Fibroblast of skin of abdomen (primary cell): ENCODE results near the gene ADRA2A.

Source experiments
- DNase-seq: peaks from one replicate; pipeline ENCODE4 v3.0.0-alpha.2; 2013

The ADRA2A gene

DNA sequence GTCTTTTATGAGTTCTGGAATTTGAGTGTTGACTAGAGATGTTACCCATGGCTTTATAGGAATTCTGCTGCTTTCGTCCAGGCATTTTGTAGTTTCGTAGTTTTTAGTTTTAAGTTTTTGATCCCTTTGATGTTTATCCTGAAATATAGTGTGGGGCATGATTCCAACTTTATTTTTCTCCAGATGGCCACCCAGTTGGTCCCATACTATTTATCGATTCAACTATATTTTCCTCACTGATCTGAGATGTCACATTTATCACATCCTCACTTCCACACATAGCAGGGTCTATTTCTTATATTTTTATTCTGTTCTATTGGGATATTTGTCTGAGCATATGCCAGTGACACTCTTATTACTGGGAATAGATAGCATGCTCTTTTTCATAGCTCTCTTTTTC, 33.9 kb downstream of the ADRA2A start:
- no peak for DNase-seq

DNA sequence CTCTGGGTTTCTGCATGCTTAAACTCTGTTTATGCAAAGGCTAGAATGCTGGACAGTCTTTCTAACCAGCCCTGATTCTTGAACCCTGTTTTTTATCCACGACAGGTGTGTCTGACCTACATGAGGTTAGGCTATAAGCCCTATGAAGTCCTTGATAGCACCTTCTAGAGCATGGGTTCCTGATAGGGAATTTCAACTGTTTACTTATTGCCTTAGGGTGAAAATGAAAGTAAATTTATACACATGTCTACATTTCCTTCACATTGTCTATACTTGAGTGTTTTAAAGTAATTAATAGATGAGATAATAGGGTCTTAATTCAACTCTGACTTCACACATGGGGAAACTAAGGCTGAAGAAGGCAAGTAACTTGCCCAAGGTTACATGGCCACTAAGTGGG, 35.5 kb downstream of the ADRA2A start:
- DNase-seq, result no peak

DNA sequence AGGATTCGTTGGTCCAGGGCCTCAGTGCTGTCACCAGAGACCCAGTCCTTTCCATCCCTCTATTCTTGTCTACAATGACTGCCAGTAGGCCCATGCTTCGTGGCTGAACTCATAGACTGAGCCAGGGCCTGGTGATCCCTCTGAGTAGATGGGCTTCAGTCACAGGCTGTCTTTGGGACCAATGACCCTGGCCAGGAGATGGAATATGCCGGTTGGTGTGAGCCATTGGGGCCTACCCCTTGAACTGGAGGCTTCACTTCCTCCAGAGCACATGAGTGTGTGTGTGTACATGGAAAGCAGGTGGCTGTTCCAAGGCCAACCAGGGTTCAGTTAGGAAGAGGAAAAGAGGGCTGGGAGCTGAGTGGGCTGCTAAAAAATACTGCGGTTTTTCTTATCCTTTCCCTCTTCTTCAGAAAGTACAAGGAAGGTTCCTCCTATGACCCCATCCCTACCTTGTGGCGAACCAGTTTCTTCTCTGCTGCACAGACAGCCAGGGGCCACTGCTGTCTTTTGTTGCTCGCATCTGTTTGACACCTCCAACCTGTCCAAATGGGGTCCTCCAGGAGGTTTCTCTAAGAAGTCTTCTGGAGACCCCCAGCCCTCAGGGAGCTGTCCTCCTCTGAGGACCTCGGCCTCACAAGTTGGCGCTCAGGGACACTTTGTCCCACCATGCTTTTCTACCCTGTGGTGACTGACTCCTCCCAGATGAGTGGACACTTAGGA, 36.6 kb downstream of the ADRA2A start:
- DNase-seq, result no peak

DNA sequence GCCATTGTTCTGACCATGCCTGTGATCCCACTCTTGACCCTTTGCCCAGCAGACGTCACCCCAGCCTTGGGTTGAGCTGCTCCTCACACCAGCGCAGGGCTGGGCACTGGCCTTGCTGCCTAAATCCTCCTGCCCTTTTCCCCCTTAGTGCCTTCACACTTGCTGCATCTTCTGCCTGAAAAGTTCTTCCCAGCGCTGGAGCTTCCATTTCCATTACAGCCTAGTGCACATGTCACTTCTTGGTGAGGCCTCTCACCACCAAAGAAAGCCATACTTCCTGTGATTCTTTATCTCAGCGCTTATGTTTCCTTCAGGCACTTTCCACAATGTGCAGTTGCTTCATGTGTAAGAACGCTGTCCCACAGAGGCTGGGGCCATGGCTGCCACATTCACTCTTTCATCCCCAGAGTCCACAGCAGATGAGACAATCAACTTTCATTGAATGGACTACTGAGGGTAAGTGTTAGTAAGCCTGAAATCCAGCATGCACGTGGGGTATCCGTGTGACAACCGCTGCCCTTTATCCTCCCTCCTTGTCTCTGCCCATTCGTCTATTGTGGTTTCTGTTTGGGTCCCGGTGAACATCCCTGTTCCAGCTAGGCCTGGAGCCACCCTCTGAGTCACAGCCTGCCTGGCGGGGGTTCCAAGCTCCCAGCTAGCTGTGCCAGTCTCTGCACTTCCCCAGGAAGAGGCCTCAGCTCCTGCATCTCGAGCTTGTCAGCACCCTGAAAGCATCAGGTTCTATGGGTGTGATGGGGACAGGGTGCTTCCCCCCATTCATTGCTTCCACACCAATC, 37.3 kb downstream of the ADRA2A start:
- no peak for DNase-seq

DNA sequence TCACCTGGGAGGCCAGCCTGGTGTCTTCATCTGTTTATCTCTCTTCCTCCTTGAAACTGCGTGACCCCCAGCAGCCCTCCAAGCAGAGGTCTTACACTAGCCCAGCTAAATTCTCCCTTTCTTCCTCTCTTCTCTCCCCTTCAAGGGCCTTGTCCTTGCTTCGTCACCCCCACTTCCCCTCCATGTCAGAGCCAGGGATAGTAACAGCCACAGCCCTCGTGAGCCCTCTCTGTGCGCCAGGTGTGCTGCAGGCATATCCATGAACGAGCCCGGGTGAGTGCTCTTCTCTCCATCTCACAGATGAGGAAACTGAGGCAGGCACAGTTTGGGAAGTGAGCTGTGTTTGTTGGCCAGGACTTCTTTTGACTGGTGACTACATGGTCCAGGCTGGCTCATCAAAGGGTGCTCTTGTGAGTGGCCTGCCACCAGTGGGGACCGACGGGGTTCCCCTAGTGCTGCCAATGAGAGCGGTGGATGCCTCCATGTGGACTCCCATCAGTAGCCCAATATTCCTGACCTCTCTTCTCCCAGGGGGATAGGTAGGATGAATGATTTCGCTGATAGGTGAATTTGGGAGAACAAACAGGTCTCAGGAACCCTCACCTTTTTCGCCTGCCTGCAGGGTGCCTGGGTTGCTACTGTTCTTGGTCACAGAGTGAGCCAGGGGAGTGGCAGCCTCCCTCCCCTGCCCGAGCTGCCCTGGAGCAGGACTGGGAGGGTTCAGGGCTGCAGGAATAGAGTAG, 38.1 kb downstream of the ADRA2A start:
- DNase-seq, result no peak

DNA sequence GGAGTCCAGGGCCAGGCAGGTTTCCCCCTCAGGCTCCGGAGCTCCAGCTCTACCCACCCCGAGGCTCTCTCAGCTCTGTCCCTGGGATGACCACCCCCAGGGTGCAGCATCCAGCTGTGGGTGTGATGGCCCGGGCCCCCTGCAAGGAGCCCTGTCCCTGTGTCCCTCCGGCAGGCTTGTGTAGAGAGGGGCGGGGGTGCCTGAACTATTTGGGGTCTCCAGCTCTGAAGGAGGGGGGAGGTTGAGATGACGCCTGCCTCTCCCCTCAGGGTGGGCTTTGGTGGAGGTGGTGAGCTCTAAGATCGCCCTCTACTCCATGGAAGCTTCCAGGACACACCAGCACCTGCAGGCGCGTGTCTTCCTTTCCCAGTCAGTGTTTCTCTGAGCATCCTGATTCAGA, 39.4 kb downstream of the ADRA2A start:
- no peak for DNase-seq

DNA sequence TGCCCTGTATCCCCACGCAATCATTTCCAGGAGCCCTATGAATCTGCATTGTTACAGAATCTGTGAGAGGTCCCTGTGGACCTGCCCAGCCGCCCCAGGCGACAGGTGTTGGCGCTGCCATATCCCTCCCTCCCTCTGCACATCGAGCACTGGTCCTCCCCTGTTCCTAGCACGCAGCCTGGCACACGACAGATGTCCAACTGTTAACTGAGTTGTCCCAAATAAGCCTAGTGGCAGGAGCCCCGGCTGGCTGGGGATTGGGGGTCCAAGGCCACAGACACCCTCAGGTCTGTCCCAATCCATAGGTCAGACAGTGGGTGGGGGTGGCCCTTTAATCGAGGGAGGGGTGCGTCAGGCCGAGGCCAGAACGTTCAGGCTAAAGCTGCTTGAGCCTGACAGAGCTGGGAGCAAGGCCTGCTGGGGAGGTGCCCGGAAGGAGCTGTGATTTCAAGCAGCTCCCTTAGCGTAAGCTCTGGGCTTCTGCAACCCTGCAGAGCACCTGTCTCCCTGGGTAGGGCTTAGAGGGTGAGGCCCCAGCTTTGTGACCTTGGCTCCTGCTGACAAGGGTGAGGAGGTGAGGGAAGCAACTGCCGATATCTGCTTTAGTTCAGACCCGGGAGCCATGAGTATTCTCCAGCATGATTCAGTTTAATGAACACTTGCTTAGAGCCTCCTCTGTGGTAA, 40.1 kb downstream of the ADRA2A start:
- no peak for DNase-seq

DNA sequence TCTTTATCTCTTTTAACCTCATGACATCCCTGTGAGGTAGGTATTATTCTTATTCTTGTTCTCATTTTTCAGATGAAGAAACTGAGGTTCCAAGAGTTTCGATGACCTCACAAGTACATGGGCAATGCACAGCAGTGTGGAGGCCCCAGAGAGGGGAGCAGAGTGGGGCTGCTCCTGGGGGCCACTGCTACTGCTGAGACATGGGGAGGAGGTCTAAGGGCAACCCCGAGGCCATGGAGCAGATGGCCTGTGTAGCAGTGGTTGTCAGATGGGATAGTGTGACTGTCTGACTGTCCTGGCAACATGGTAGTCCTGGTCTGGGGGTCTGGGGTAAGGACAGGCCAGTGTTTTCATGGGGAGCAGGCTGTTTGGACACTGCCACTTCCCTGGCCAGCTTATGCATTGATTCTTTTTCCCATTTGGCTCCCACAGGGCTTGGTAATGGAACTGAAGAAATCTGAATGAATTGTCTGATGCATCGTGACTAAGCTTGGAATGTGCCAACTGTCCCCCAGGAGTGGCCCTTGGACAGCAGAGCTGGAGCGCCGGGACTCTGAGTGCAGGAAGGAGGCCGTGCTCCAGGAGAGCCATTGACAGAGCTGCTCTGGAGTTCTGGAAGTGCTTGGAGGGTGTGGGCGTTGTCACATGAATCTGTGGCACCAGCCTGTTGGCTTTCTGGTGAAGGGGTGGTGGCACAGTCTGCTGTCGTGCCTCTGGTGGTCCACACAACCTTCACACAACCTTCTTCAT, 40.9 kb downstream of the ADRA2A start:
- DNase-seq, result no peak

DNA sequence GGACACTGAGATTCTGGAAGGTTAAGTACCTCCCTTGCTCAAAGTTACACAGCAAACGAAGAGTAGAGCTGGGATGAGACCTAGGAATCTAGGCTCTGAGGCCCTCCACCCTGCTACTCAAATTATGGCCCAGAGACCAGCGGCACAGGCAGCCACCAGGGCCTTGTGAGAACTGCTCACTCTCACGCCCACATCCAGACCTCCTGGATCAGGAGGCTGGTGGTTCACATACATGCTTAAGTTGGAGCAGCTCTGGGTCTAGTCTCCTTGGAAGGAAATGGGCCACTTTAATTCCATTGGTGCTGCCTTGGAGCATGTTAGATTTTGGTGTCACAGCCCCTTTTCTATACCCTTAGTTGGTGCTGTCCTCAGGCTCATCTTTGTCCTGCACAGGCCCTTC, 41.9 kb downstream of the ADRA2A start:
- DNase-seq, result no peak

DNA sequence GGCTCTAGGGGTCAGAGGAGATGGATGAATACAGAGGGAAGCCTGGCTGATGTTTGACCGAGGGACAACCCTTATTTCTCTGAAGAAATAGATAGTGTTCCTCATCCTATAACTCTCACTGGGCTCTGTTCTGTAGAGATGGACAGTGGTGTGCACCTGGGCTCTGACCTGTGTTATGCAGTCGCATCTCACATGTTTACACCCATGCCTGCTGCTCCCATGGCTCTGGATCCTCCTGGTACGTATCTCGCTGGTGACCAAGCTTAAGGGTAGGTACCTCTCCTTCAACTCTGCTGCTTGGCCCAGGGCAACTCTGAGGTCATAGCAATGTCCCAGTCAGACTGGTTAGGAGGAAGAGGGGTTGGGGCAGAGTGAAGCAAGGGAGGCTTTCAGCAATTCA, 42.8 kb downstream of the ADRA2A start:
- no peak for DNase-seq

DNA sequence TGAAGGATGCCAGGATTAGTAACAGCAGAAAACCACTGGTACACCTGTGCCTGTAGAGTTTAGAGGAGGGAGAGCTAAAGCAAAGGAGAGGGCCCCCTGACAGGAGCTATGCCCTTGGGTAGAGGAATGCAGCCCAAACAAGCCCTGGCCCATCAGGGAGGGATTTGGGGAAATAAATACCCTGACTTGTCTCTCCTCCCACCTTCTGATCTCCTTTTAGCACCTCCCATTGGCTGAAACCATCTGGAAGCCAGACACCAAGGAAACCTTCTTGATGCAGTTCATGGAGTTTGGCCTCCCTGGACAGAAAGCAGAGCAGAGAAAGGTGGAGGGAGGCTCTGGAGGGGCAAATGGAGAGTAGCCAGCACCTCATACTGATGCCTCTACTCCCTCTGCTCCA, 45.3 kb downstream of the ADRA2A start:
- DNase-seq, result no peak

DNA sequence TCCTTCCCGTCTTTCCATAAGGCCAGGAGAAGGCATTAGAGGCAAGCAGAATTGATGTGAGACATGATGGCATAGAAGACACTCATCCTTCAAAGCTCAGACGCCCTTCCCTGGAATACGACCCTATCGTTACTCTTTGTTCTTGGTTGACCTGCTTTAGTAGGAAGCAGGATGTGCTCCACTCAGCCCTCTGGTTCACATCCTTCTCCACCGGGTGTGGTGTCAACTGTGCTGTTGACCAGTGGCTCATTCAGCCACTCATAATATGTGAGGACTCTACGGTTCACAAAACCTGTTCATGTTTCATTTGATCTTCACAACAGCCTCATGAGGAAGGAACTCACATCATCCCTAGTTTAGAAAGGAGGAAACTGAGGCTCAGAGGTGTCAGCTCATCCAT, 47.1 kb downstream of the ADRA2A start:
- no peak for DNase-seq

DNA sequence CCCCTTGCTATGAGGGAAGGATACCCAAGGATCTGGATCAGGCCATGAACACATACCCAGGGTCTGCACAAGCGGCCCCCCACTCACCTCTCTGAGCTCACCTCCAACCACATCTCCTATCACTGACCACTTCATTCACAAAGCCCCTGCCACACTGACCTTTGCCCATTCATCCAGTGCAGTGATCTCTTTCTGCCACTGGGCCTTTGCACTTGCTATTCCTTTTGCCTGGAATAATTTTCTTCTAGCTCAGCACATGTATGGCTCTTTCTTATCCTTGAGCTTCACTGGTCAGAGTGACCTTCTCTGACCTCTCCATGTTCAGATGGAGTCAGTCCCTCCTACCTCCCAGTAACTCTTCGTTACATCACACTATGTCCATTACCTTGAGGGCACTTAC, 48.3 kb downstream of the ADRA2A start:
- DNase-seq, result no peak

DNA sequence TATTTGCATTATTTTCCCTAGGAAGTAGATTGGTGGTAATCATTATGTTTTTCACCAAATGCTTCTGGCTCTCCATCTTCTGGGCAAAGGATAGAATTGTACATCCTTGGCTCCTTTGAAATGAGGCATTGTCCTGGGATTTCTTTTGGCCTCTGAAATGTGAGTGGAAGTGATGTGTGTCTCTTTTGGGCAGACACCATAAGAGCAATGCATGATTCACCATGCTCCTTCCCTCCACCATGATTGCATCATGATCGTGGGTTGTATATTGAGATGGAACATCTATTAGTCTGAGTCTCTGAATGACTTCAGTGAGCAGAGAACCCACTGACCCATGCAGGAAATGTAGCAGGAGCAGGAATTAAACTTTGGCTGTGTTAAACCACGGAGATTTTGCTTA, 49.2 kb downstream of the ADRA2A start:
- DNase-seq, result peak; percentile 65

DNA sequence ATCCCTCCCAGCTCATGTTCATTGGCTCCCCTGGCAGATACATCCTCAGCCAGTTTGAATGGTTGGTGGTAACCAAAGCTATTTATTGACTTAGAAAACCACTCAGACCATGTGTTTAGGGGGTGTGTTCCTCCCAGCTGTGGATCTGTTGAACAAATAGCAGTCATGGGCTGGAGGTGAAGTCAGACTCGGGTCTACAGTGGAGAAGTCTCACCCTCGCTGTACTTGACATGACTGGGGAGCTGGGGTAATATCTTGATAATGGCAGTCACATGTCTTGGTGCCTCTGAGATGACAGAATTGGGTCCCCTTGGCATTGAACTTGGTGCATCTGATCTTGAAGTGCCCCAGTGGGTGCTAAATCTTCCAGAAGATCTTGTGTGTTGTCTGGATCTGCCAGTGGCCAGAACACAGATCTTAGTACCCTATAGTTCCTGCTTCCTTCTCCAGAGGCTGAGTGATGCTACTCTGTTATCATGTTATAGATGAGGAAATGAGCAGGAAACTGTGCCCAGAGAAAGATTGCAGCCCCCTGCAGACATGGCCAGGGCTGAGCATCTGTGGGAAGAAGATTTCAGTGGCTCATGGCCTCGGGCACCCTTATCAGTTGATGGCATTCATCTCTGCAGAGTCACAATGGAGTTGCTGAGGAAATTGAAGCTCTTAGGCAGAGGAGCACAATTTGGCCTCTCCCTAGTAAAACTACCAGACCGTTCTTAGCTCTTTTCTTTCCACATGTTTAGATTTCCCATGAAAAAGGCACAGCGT, 50.4 kb downstream of the ADRA2A start:
- no peak for DNase-seq

DNA sequence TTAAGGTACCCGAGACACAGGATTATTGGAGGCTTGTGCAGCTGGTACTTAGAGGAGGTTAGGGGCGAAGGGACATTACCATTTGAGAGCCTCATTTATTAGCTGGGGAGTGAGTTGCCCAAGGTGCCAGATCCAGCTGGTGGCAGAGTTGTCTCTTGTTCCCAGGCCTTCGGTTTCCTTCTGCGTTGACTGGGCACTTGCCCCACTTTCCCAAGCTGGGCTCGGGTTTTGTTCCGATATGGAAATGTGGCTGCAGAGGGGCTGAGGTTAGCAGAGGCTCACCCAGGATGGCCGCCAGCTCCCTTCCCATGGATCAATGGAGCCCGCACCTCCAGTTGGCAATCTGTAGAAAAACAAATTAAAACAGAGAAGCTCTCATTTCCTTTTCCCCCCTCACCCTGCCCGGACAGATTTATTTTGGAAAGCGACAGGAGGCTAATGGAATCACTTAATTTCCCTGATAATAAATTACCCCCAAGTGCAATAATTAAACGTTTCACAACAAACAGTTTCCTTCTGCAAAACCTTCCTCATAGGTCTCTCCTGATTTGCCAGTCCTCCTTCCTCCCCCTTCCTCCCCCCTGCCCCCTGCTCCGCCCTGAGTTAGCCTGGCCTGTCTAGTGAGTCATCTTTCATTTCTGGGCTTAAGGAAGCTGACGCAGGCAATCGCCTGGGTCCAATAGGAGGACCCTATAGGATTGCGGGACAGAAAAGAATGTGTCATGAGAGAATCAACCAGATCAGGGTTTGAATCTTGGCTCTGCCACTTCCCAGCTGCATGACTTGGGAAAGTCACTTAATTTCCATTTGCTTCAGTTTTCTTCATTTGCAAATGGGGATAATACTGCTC, 51.7 kb downstream of the ADRA2A start:
- peak; percentile 63 for DNase-seq

DNA sequence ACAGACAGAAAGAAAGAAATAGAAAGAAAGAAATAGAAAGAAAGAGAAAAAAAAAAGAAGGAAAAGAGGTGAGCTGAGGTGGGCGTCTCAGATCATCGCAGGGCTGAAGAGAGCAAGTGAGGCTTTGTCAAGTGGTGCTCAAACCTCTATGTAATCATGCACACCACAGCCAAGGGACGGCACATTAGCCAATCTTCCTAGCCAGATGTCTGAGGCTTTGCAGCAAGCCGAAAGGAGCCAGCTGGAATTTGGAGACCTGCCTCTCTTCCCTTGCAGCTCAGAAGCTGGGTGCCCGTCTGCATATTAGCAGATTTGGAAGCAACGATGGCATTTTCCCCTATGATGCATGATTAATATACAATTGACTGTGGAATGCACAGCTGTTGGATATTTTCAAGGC, 52.5 kb downstream of the ADRA2A start:
- DNase-seq, result peak; percentile 2

DNA sequence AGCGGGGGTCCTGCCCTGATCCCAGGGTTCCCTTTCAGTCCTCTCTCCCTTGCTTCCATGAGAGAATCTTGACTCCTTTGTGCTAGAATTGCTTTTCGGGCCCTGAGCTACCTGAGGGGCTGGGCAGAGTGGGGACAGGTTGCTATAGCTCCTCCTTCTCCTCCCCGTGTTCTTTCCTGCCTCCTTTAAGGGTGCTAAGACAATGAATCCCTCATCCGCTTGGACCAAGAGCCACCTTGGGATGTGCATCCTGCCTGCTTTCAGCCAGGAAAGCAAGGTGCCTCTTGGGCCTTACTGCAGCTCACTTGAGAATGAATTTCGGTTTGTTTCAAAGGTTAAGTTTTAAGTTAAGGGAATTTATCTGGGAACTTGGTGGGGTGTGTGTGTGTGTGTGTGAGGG, 53.6 kb downstream of the ADRA2A start:
- DNase-seq, result no peak
